Karpas-422 (cell line): Measurements from ENCODE around the gene HCAR1. TPM values are rescaled to one million over a fixed set of nuclear protein-coding genes. Genes with fewer than 3 reads are reported as not detected.

Experiments used
- small RNA-seq: library from RNA; depleted of rRNA; stranded (forward); fragments of <200 nt; gene quantifications from one replicate; pipeline ENCODE3, GENCODE V24; 2014
- total RNA-seq: library from RNA; depleted of rRNA; stranded (reverse); fragments of >200 nt; shearing (Covaris generic); gene quantifications from 2 replicates; pipeline ENCODE4 v1.2.3, GENCODE V29; 2014; ENCODE audit warnings: low replicate concordance; rRNA removed

The HCAR1 gene
- total RNA-seq, 1 experiment from 2014 or later = not detected

Small RNA genes within 50 kb of the gene (small RNA-seq; reads per million reads assigned to genes)
- gene AC026333.2 (not detected), gene RF00019 (not detected)

Other genes starting within 250 kb of the HCAR1 start
- 30.8 and 35.3 TPM in 2 replicates for gene ZCCHC8, start 229.9 kb downstream of the HCAR1 start, total RNA-seq
- 71.4 and 71.9 TPM in 2 replicates for gene RSRC2, start 203.9 kb downstream of the HCAR1 start, total RNA-seq
- gene KNTC1, start 203.6 kb downstream of the HCAR1 start, total RNA-seq = 25.4 and 65.9 TPM in 2 replicates
- gene HCAR2, start 27.5 kb downstream of the HCAR1 start, total RNA-seq = not detected in 2 replicates
- gene HCAR3, start 14.0 kb downstream of the HCAR1 start, total RNA-seq = 0.22 TPM in 1 of 2 replicates, not detected in the other
- 53.4 and 72.8 TPM in 2 replicates for gene DENR, start 22.0 kb upstream of the HCAR1 start, total RNA-seq
- 0.47 and 2.2 TPM in 2 replicates for gene CCDC62, start 43.7 kb upstream of the HCAR1 start, total RNA-seq
- 19.4 and 42.9 TPM in 2 replicates for gene HIP1R, start 104.6 kb upstream of the HCAR1 start, total RNA-seq
- gene VPS37B, start 165.3 kb upstream of the HCAR1 start, total RNA-seq = not detected in 2 replicates
- 1.5 and 3.7 TPM in 2 replicates for gene ABCB9, start 235.6 kb upstream of the HCAR1 start, total RNA-seq
- 8.5 and 28.8 TPM in 2 replicates for gene OGFOD2, start 244.4 kb upstream of the HCAR1 start, total RNA-seq
- gene ARL6IP4, start 249.8 kb upstream of the HCAR1 start, total RNA-seq = 85.1 and 210 TPM in 2 replicates